ENCODE measurements around the gene TMEM150B.
"Not testable (repeated sequence)": the region's sequence is repeated elsewhere in the genome, so short reads cannot be mapped to it uniquely, and the experiment has no call there.

The TMEM150B gene

DNA sequence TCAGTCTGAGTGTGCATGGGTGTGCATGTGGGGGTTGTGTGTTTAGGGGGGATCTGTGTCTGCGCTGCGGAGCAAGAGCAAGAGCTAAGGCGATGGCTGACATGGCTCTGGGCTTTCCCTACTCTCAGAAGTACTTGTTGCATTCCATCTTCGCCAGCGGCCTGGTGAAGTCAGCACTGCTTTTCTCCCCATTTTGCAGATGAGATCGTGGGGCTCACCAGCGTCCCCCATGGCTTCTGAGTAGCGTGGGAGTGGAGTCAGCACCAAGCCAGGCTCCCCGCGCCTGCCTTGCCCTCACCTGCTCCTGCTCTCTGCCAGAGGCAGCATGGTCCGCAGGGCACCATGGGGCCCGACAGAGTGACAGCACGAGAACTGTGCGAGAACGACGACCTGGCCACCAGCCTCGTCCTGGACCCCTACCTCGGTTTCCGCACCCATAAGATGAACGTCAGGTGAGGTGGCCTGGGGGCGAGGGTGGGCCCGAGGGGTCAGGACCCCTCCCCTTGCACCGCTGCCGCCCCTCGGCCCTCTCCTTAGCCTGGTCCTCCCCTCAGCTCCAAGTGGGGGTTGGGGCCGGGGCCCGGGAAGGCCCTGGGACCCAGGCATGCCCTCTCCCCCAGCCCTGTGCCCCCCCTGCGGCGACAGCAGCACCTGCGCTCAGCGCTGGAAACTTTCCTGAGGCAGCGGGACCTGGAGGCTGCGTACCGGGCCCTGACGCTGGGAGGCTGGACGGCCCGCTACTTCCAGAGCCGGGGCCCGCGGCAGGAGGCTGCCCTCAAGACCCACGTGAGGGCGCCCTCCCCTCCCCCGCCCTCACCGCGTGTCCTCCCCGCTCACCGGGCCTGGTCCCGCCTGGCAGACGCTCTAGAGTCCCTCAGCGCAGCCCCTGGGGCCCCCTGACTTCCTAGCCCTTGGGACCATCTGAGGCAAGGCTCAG, 16.7 kb upstream of the TMEM150B start:
- Histone ChIP-seq H3K9me3 (ENCODE audit: control insufficient read depth, insufficient read depth, low read length) (no peaks in the 10 kb centered on the region), H3K9ac (ENCODE audit: low read depth, low read length) (no peak overlapping the region), H3K27me3 (ENCODE audit: control insufficient read depth, insufficient read depth, low read length) (no peaks in the 10 kb centered on the region), H3K4me1 (ENCODE audit: control insufficient read depth, insufficient read depth, low read length) (peaks cover 8% of the 10 kb centered on the region), H3K4me3 (ENCODE audit: low read depth, low read length) (peak overlapping the region; percentile 55), H3K36me3 (ENCODE audit: control insufficient read depth, insufficient read depth, low read length) (peaks cover 41% of the 10 kb centered on the region)

- H3K36me3 ChIP-seq (ENCODE audit: control insufficient read depth, insufficient read depth, low read length), result peaks cover 39% of the 10 kb centered on the region
- H3K9ac ChIP-seq (ENCODE audit: low read depth, low read length), result no peak overlapping the region
- H3K27me3 ChIP-seq (ENCODE audit: control insufficient read depth, insufficient read depth, low read length), result no peaks in the 10 kb centered on the region
- H3K4me1 ChIP-seq (ENCODE audit: control insufficient read depth, insufficient read depth, low read length), result peaks cover 8% of the 10 kb centered on the region
- no peaks in the 10 kb centered on the region for H3K9me3 ChIP-seq (ENCODE audit: control insufficient read depth, insufficient read depth, low read length)
- peak overlapping the region; percentile 94 for H3K4me3 ChIP-seq (ENCODE audit: low read depth, low read length)
These were observed 16.0 kb upstream of the TMEM150B start for GRCh38 chr19:55341171-55341588.

DNA sequence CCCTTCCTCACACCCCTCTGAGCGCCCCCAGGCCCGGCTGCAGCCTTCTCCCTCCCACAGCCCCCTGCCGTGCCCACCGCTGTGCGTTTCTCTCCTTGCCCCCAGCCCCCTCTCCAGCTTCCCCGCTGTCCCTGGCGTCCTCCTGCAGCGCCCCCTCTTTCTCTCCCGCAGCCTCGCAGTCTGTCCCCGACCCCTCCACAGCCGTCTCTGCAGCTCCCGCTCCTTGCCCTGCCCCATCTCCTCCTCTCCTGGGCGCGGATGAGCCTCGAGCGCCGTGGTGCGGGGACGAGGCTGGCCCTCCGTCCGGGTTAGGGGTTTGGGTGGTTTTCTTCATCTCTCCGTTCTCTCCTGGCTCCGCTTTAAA, 15.6 kb upstream of the TMEM150B start:
- no peaks in the 10 kb centered on the region for H3K27me3 ChIP-seq (ENCODE audit: control insufficient read depth, insufficient read depth, low read length)
- no peaks in the 10 kb centered on the region for H3K9me3 ChIP-seq (ENCODE audit: control insufficient read depth, insufficient read depth, low read length)
- peaks cover 35% of the 10 kb centered on the region for H3K36me3 ChIP-seq (ENCODE audit: control insufficient read depth, insufficient read depth, low read length)
- H3K4me1 ChIP-seq (ENCODE audit: control insufficient read depth, insufficient read depth, low read length), result peaks cover 8% of the 10 kb centered on the region
- H3K4me3 ChIP-seq (ENCODE audit: low read depth, low read length), result peak overlapping the region; percentile 94
- H3K9ac ChIP-seq (ENCODE audit: low read depth, low read length), result peak overlapping the region; percentile 90

DNA sequence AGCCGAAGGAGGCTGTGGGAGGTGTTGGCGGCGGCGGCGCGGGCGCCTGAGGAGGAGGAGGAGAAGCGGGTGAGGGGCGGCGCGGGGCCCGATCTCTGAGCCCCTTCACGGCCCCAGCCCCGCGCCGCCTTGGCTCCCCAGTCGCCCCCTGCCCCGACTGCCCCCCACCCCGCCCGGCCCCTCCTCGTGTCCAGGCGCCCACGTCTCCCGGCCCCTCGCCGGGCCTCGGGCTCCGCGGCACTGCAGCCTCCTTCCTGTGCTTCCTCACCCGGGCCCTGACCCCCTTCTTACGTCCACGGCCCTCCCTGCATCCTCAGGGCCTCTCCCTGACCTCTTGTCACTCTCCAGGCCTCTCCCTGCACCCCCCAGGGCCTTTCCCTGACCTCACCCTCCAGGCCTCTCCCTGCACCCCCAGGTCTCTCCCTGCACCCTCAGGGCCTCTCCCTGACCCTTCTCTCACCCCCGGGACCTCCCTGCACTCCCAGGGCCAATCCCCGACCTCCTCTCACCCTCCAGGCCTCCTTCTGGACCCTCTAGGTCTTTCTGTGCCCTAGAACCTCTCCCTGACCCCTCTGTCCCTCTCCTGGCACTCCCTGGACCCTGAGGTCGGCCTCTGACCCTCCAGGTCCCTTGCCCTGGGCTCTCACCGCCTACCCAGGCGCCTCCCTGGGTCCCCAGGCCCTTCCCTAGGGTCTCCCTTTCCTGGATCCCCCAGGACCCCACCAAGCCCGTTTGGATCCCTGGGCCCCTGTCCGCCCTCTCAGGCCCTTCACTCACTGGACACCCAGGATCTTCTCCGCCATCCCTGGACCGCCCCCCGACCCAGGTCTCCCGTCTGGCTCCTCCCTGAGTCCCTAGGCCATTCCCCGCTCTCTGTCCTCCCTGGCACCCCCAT, 15.0 kb upstream of the TMEM150B start:
- Histone ChIP-seq H3K9ac (ENCODE audit: low read depth, low read length) (peak overlapping the region; percentile 90), H3K36me3 (ENCODE audit: control insufficient read depth, insufficient read depth, low read length) (peaks cover 31% of the 10 kb centered on the region), H3K9me3 (ENCODE audit: control insufficient read depth, insufficient read depth, low read length) (no peaks in the 10 kb centered on the region), H3K4me1 (ENCODE audit: control insufficient read depth, insufficient read depth, low read length) (peaks cover 8% of the 10 kb centered on the region), H3K27me3 (ENCODE audit: control insufficient read depth, insufficient read depth, low read length) (no peaks in the 10 kb centered on the region), H3K4me3 (ENCODE audit: low read depth, low read length) (peak overlapping the region; percentile 94)

- H3K9me3 ChIP-seq (ENCODE audit: control insufficient read depth, insufficient read depth, low read length), result no peaks in the 10 kb centered on the region
- H3K4me3 ChIP-seq (ENCODE audit: low read depth, low read length), result peak within 1 kb of the TSS; percentile 94
- peak within 1 kb of the TSS; percentile 90 for H3K9ac ChIP-seq (ENCODE audit: low read depth, low read length)
- peaks cover 23% of the 10 kb centered on the region for H3K36me3 ChIP-seq (ENCODE audit: control insufficient read depth, insufficient read depth, low read length)
- H3K27me3 ChIP-seq (ENCODE audit: control insufficient read depth, insufficient read depth, low read length), result no peaks in the 10 kb centered on the region
- H3K4me1 ChIP-seq (ENCODE audit: control insufficient read depth, insufficient read depth, low read length), result peaks cover 8% of the 10 kb centered on the region
These were observed 14.2 kb upstream of the TMEM150B start, which contains the start of gene KMT5C for GRCh38 chr19:55339105-55339888. Gene KMT5C (plus strand): TSS chr19:55339876. CDS start chr19:55341937, 2,061 bp downstream.

DNA sequence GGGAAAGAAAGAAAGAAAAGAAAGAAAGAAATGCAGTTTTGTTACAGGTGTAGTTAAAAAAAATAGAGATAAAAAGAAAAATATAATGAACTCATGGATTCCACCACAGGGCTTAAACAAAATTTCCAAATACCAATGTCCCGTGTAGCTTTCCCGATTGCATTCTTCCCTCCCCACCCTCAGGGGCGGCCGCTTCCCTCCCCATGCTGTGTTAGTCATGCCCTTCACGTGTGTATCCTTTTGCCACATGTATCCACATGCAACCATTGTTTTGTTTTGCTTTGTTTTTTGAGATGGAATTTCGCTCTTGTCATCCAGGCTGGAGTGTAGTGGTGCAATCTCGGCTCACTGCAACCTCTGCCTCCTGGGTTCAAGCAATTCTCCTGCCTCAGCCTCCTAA, 11.0 kb upstream of the TMEM150B start:
- Histone ChIP-seq H3K27me3 (ENCODE audit: control insufficient read depth, insufficient read depth, low read length) (no peaks in the 10 kb centered on the region), H3K9ac (ENCODE audit: low read depth, low read length) (no peak overlapping the region), H3K4me3 (ENCODE audit: low read depth, low read length) (no peak overlapping the region), H3K36me3 (ENCODE audit: control insufficient read depth, insufficient read depth, low read length) (no peaks in the 10 kb centered on the region), H3K4me1 (ENCODE audit: control insufficient read depth, insufficient read depth, low read length) (peaks cover 2% of the 10 kb centered on the region), H3K9me3 (ENCODE audit: control insufficient read depth, insufficient read depth, low read length) (no peaks in the 10 kb centered on the region)

GRCh38 chr19:55333870-55334269, 8.7 kb upstream of the TMEM150B start:
- H3K36me3 ChIP-seq (ENCODE audit: control insufficient read depth, insufficient read depth, low read length), result no peaks in the 10 kb centered on the region
- H3K9me3 ChIP-seq (ENCODE audit: control insufficient read depth, insufficient read depth, low read length), result no peaks in the 10 kb centered on the region
- peaks cover 2% of the 10 kb centered on the region for H3K4me1 ChIP-seq (ENCODE audit: control insufficient read depth, insufficient read depth, low read length)
- no peak overlapping the region for H3K9ac ChIP-seq (ENCODE audit: low read depth, low read length)
- no peak overlapping the region for H3K4me3 ChIP-seq (ENCODE audit: low read depth, low read length)
- no peaks in the 10 kb centered on the region for H3K27me3 ChIP-seq (ENCODE audit: control insufficient read depth, insufficient read depth, low read length)

DNA sequence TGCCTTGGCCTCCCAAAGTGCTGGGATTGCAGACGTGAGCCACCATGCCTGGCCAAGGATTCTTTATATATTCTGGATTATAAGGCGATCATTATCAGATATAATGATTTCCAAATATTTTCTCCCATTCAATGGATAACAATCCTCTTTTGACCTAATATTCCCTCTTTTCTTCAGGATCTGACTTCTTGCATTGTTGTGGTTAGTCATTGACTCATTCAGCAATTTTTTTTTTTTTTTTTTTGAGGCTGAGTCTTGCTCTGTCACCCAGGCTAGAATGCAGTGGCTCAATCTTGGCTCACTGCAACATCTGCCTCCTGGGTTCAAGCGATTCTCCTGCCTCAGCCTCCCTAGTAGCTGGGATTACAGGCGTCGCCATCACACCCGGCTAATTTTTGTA, 4.7 kb upstream of the TMEM150B start:
- not testable (repeated sequence) for H3K4me3 ChIP-seq (ENCODE audit: low read depth, low read length); H3K9ac ChIP-seq (ENCODE audit: low read depth, low read length); H3K36me3 ChIP-seq (ENCODE audit: control insufficient read depth, insufficient read depth, low read length); H3K4me1 ChIP-seq (ENCODE audit: control insufficient read depth, insufficient read depth, low read length); H3K27me3 ChIP-seq (ENCODE audit: control insufficient read depth, insufficient read depth, low read length); H3K9me3 ChIP-seq (ENCODE audit: control insufficient read depth, insufficient read depth, low read length)

GRCh38 chr19:55328774-55329318, 3.7 kb upstream of the TMEM150B start:
- H3K27me3 ChIP-seq (ENCODE audit: control insufficient read depth, insufficient read depth, low read length); H3K9ac ChIP-seq (ENCODE audit: low read depth, low read length); H3K4me3 ChIP-seq (ENCODE audit: low read depth, low read length); H3K36me3 ChIP-seq (ENCODE audit: control insufficient read depth, insufficient read depth, low read length); H3K9me3 ChIP-seq (ENCODE audit: control insufficient read depth, insufficient read depth, low read length); H3K4me1 ChIP-seq (ENCODE audit: control insufficient read depth, insufficient read depth, low read length): not testable (repeated sequence)

GRCh38 chr19:55324662-55325061, 479 bp downstream of the TMEM150B start:
- H3K9ac ChIP-seq (ENCODE audit: low read depth, low read length), result no peak overlapping the region
- H3K4me3 ChIP-seq (ENCODE audit: low read depth, low read length), result no peak overlapping the region
- no peaks in the 10 kb centered on the region for H3K27me3 ChIP-seq (ENCODE audit: control insufficient read depth, insufficient read depth, low read length)
- no peaks in the 10 kb centered on the region for H3K36me3 ChIP-seq (ENCODE audit: control insufficient read depth, insufficient read depth, low read length)
- no peaks in the 10 kb centered on the region for H3K9me3 ChIP-seq (ENCODE audit: control insufficient read depth, insufficient read depth, low read length)
- H3K4me1 ChIP-seq (ENCODE audit: control insufficient read depth, insufficient read depth, low read length), result no peaks in the 10 kb centered on the region

Measured in iPS-15b (cell line).